COLO668 (cell line): ENCODE results near the gene EN2.

Experiments used
- DNase-seq: peaks from one replicate; lab custom pipeline; 2025; ENCODE audit not compliant: unreplicated experiment; lab: John Stamatoyannopoulos, UW

The EN2 gene

GRCh38 chr7:155450558-155450969, 7.4 kb upstream of the EN2 start:
- no peak for DNase-seq

- no peak for DNase-seq
Observed at GRCh38 chr7:155450970-155451801, 6.7 kb upstream of the EN2 start.

- no peak for DNase-seq
Observed at GRCh38 chr7:155451840-155452239, 6.1 kb upstream of the EN2 start.

- no peak for DNase-seq
Observed at GRCh38 chr7:155452505-155453295, 5.2 kb upstream of the EN2 start.

- DNase-seq, result no peak
Observed at GRCh38 chr7:155453296-155454182, 4.4 kb upstream of the EN2 start.

- no peak for DNase-seq
Observed at GRCh38 chr7:155454183-155455112, 3.5 kb upstream of the EN2 start.

GRCh38 chr7:155455132-155455693, 2.7 kb upstream of the EN2 start:
- DNase-seq, result no peak

GRCh38 chr7:155455776-155456737, 1.9 kb upstream of the EN2 start:
- DNase-seq, result no peak

- DNase-seq, result peak; percentile 62
Observed at GRCh38 chr7:155456738-155457543, 988 bp upstream of the EN2 start.

- peak; percentile 57 for DNase-seq
Observed at GRCh38 chr7:155457544-155458110, 302 bp upstream of the EN2 start.

GRCh38 chr7:155458878-155459699, 1.2 kb downstream of the EN2 start:
- DNase-seq, result peak; percentile 30

GRCh38 chr7:155459700-155460461, 2.0 kb downstream of the EN2 start:
- DNase-seq, result no peak

GRCh38 chr7:155460926-155461613, 3.1 kb downstream of the EN2 start:
- DNase-seq, result no peak

- DNase-seq, result no peak
Observed at GRCh38 chr7:155461631-155462030, 3.7 kb downstream of the EN2 start.

GRCh38 chr7:155462163-155462735, 4.3 kb downstream of the EN2 start:
- no peak for DNase-seq
